LHCN-M2 (cell line): ENCODE data around the gene SFT2D3. TPM values are rescaled to one million over a fixed set of nuclear protein-coding genes. Genes with fewer than 3 reads are reported as not detected.
"Not testable (repeated sequence)": the region's sequence is repeated elsewhere in the genome, so short reads cannot be mapped to it uniquely, and the experiment has no call there.

Source experiments
- DNase-seq: peaks from one replicate; pipeline ENCODE4 v3.0.0-alpha.2; 2012; ENCODE audit warnings: low read depth
- total RNA-seq: library from RNA; depleted of rRNA; stranded (reverse); fragments of >200 nt; gene quantifications from 2 replicates; pipeline ENCODE4 v1.2.3, GENCODE V29; 2014; rRNA removed

The SFT2D3 gene
- total RNA-seq, 1 experiment from 2014 or later, result 6.0 TPM

- DNase-seq, result no peak
Observed at GRCh38 chr2:127740665-127741288, 39.5 kb downstream of the SFT2D3 start.

GRCh38 chr2:127743477-127744026, 42.3 kb downstream of the SFT2D3 start:
- no peak for DNase-seq

GRCh38 chr2:127747621-127748020, 46.3 kb downstream of the SFT2D3 start:
- DNase-seq, result no peak

GRCh38 chr2:127749537-127749936, 48.2 kb downstream of the SFT2D3 start:
- DNase-seq, result not testable (repeated sequence)

GRCh38 chr2:127753374-127753773, 52.1 kb downstream of the SFT2D3 start:
- DNase-seq, result no peak

GRCh38 chr2:127754186-127754585, 52.9 kb downstream of the SFT2D3 start:
- DNase-seq, result no peak

Other genes with a start within 250 kb of the SFT2D3 start
- gene IWS1, start 175.0 kb upstream of the SFT2D3 start, total RNA-seq, result 42.1 and 47.5 TPM in 2 replicates
- gene MYO7B, start 165.8 kb upstream of the SFT2D3 start, total RNA-seq, result 0.13 and 0.29 TPM in 2 replicates
- not detected in 2 replicates for gene GPR17, start 55.3 kb upstream of the SFT2D3 start, total RNA-seq
- 1.9 and 2.3 TPM in 2 replicates for gene LIMS2, start 26.0 kb upstream of the SFT2D3 start, total RNA-seq
- gene WDR33, start 109.7 kb downstream of the SFT2D3 start, total RNA-seq, result 22.9 and 25.3 TPM in 2 replicates
- 20.1 and 23.5 TPM in 2 replicates for gene POLR2D, start 156.7 kb downstream of the SFT2D3 start, total RNA-seq
- 7.9 and 10.4 TPM in 2 replicates for gene AMMECR1L, start 184.5 kb downstream of the SFT2D3 start, total RNA-seq